Measurements from ENCODE around the gene SORBS2. TPM values are rescaled to one million over a fixed set of nuclear protein-coding genes. Genes with fewer than 3 reads are reported as not detected.

The SORBS2 gene
- total and polyA plus RNA-seq, 9 donors, result 17.4 to 204 (median 32.7) TPM

- intact Hi-C loops (cut with DNase I), result no loop called here
- Histone ChIP-seq H3K36me3 (no peaks in the 10 kb centered on the region), H3K27me3 (no peaks in the 10 kb centered on the region), H3K4me1 (ENCODE audit: insufficient read depth) (peaks cover 5% of the 10 kb centered on the region), H3K9me3 (no peaks in the 10 kb centered on the region), H3K4me3 (no peak overlapping the region), H3K27ac (no peak overlapping the region)
- TF ChIP-seq CTCF (IDR thresholded peaks at IDR 0.05) (no peak), EP300 (IDR thresholded peaks at IDR 0.05) (no peak), POLR2A (IDR thresholded peaks at IDR 0.05) (no peak)
- no peak for DNase-seq
- WGBS, 3 donors, result 75 to 84% (median 83%) methylated on average over 4 of the region's 4 CpGs
These were observed 18.3 kb downstream of the SORBS2 start for GRCh38 chr4:185793716-185794115.

- Histone ChIP-seq H3K9me3 (no peaks in the 10 kb centered on the region), H3K27me3 (no peaks in the 10 kb centered on the region), H3K27ac (no peak overlapping the region), H3K4me1 (ENCODE audit: insufficient read depth) (peaks cover 5% of the 10 kb centered on the region), H3K36me3 (no peaks in the 10 kb centered on the region), H3K4me3 (no peak overlapping the region)
- 16 to 42% (median 30%) methylated on average over 2 of the region's 2 CpGs for WGBS, 3 donors
- no peak for DNase-seq
- TF ChIP-seq POLR2A (IDR thresholded peaks at IDR 0.05) (no peak), EP300 (IDR thresholded peaks at IDR 0.05) (no peak), CTCF (IDR thresholded peaks at IDR 0.05) (no peak)
- intact Hi-C loops (cut with DNase I), result no loop called here
These were observed 18.9 kb downstream of the SORBS2 start for GRCh38 chr4:185793116-185793485.

GRCh38 chr4:185792384-185793115 is 19.4 kb downstream of the SORBS2 start:
- peaks cover 5% of the 10 kb centered on the region for H3K4me1 ChIP-seq (ENCODE audit: insufficient read depth)
- H3K9me3 ChIP-seq, result no peaks in the 10 kb centered on the region
- H3K36me3 ChIP-seq, result no peaks in the 10 kb centered on the region
- H3K27me3 ChIP-seq, result no peaks in the 10 kb centered on the region
- no peak for DNase-seq
- WGBS, 3 donors, result 41 to 50% (median 44%) methylated on average over 11 of the region's 11 CpGs
- H3K4me3 ChIP-seq, result no peak overlapping the region
- H3K27ac ChIP-seq, result no peak overlapping the region
- intact Hi-C loops (cut with DNase I), result no loop called here
- no peak for TF ChIP-seq EP300 (IDR thresholded peaks at IDR 0.05)
- no peak for TF ChIP-seq CTCF (IDR thresholded peaks at IDR 0.05)
- no peak for TF ChIP-seq POLR2A (IDR thresholded peaks at IDR 0.05)

GRCh38 chr4:185787926-185788679 is 23.9 kb downstream of the SORBS2 start:
- no peaks in the 10 kb centered on the region for H3K36me3 ChIP-seq
- peaks cover 2% of the 10 kb centered on the region for H3K4me1 ChIP-seq (ENCODE audit: insufficient read depth)
- TF ChIP-seq EP300 (IDR thresholded peaks at IDR 0.05) (no peak), CTCF (IDR thresholded peaks at IDR 0.05) (no peak), POLR2A (IDR thresholded peaks at IDR 0.05) (no peak)
- H3K9me3 ChIP-seq, result no peaks in the 10 kb centered on the region
- DNase-seq, result no peak
- H3K27me3 ChIP-seq, result no peaks in the 10 kb centered on the region
- H3K4me3 ChIP-seq, result no peak overlapping the region
- no peak overlapping the region for H3K27ac ChIP-seq
- 93 to 96% (median 95%) methylated on average over 16 of the region's 16 CpGs for WGBS, 3 donors
- intact Hi-C loops (cut with DNase I), result no loop called here
